Central memory CD8-positive, alpha-beta T cell (primary cell): ENCODE data around the gene MEGF10.

Experiments
- ATAC-seq: fragments of 150-1000 bp; cut with Tn5 transposase; replicated peaks from 2 replicates; pipeline ENCODE4 v1.10.0; 2022; ENCODE audit warnings: mild to moderate bottlenecking, moderate FRiP score, moderate number of reproducible peaks; ENCODE audit not compliant: poor library complexity, severe bottlenecking; ENCODE audit errors: extremely low read depth
- DNase-seq, 2 donors: peaks; one replicate each; pipeline ENCODE4 v3.0.0; 2021; ENCODE audit warnings: low spot score in 2 of 2
- H3K27ac Mint-ChIP-seq: one replicate; pipeline ENCODE4 v1.8.0; 2022; ENCODE audit warnings: low read depth, mild to moderate bottlenecking, moderate library complexity, mixed read lengths
- H3K27me3 Mint-ChIP-seq: one replicate; pipeline ENCODE4 v1.8.0; 2022; ENCODE audit warnings: mixed read lengths
- H3K36me3 Mint-ChIP-seq: one replicate; pipeline ENCODE4 v1.8.0; 2022; ENCODE audit warnings: mild to moderate bottlenecking, moderate library complexity, mixed read lengths; ENCODE audit not compliant: insufficient read depth
- H3K4me1 Mint-ChIP-seq: one replicate; pipeline ENCODE4 v1.8.0; 2022; ENCODE audit warnings: mixed read lengths
- H3K4me3 Mint-ChIP-seq: one replicate; pipeline ENCODE4 v1.8.0; 2022; ENCODE audit warnings: mild to moderate bottlenecking, moderate library complexity, mixed read lengths
- H3K9me3 Mint-ChIP-seq: one replicate; pipeline ENCODE4 v1.8.0; 2022; ENCODE audit warnings: mixed read lengths

Gene MEGF10

GRCh38 chr5:127398508-127398907 is 107.9 kb downstream of the MEGF10 start:
- Mint-ChIP-seq H3K4me1 (no peaks in the 10 kb centered on the region), H3K4me3 (no peak overlapping the region), H3K36me3 (no peaks in the 10 kb centered on the region), H3K27ac (no peak overlapping the region), H3K27me3 (peaks cover 43% of the 10 kb centered on the region), H3K9me3 (no peaks in the 10 kb centered on the region)
- ATAC-seq (no peak), DNase-seq (no peak)

GRCh38 chr5:127399068-127399467 is 108.5 kb downstream of the MEGF10 start:
- Mint-ChIP-seq H3K9me3 (no peaks in the 10 kb centered on the region), H3K4me3 (no peak overlapping the region), H3K36me3 (no peaks in the 10 kb centered on the region), H3K27me3 (peaks cover 49% of the 10 kb centered on the region), H3K4me1 (no peaks in the 10 kb centered on the region), H3K27ac (no peak overlapping the region)
- ATAC-seq (no peak), DNase-seq (no peak)

GRCh38 chr5:127400539-127400938 is 109.9 kb downstream of the MEGF10 start:
- Mint-ChIP-seq H3K4me3 (no peak overlapping the region), H3K4me1 (no peaks in the 10 kb centered on the region), H3K27ac (no peak overlapping the region), H3K9me3 (no peaks in the 10 kb centered on the region), H3K27me3 (peaks cover 57% of the 10 kb centered on the region), H3K36me3 (no peaks in the 10 kb centered on the region)
- DNase-seq, result no peak
- ATAC-seq, result no peak

- Mint-ChIP-seq H3K36me3 (no peaks in the 10 kb centered on the region), H3K4me1 (no peaks in the 10 kb centered on the region)
Measured at GRCh38 chr5:127400946-127401670, 110.5 kb downstream of the MEGF10 start.

GRCh38 chr5:127402361-127402760 is 111.8 kb downstream of the MEGF10 start:
- peaks cover 55% of the 10 kb centered on the region for H3K27me3 Mint-ChIP-seq
- H3K36me3 Mint-ChIP-seq, result no peaks in the 10 kb centered on the region
- H3K27ac Mint-ChIP-seq, result no peak overlapping the region
- DNase-seq (no peak), ATAC-seq (no peak)
- no peak overlapping the region for H3K4me3 Mint-ChIP-seq
- no peaks in the 10 kb centered on the region for H3K9me3 Mint-ChIP-seq
- H3K4me1 Mint-ChIP-seq, result no peaks in the 10 kb centered on the region

More at GRCh38 chr5:127400946-127401670, 110.5 kb downstream of the MEGF10 start:
- ATAC-seq (no peak), DNase-seq (no peak)
- Mint-ChIP-seq H3K27me3 (peaks cover 55% of the 10 kb centered on the region), H3K4me3 (no peak overlapping the region), H3K9me3 (no peaks in the 10 kb centered on the region), H3K27ac (no peak overlapping the region)

- H3K4me1 Mint-ChIP-seq, result no peaks in the 10 kb centered on the region
- no peaks in the 10 kb centered on the region for H3K9me3 Mint-ChIP-seq
- no peaks in the 10 kb centered on the region for H3K36me3 Mint-ChIP-seq
- no peak overlapping the region for H3K27ac Mint-ChIP-seq
- H3K27me3 Mint-ChIP-seq, result peaks cover 53% of the 10 kb centered on the region
- no peak for DNase-seq
- no peak for ATAC-seq
- H3K4me3 Mint-ChIP-seq, result no peak overlapping the region
Measured at GRCh38 chr5:127404190-127404589, 113.6 kb downstream of the MEGF10 start.

- H3K4me1 Mint-ChIP-seq, result peaks cover 4% of the 10 kb centered on the region
- DNase-seq (no peak), ATAC-seq (no peak)
- H3K27ac Mint-ChIP-seq, result no peak overlapping the region
- H3K9me3 Mint-ChIP-seq, result no peaks in the 10 kb centered on the region
- H3K27me3 Mint-ChIP-seq, result peaks cover 57% of the 10 kb centered on the region
- H3K4me3 Mint-ChIP-seq, result no peak overlapping the region
- no peaks in the 10 kb centered on the region for H3K36me3 Mint-ChIP-seq
Measured at GRCh38 chr5:127406326-127407121, 115.9 kb downstream of the MEGF10 start.

- H3K27me3 Mint-ChIP-seq, result peaks cover 36% of the 10 kb centered on the region
- H3K36me3 Mint-ChIP-seq, result no peaks in the 10 kb centered on the region
- no peak overlapping the region for H3K4me3 Mint-ChIP-seq
- H3K4me1 Mint-ChIP-seq, result peaks cover 4% of the 10 kb centered on the region
- ATAC-seq, result no peak
- no peaks in the 10 kb centered on the region for H3K9me3 Mint-ChIP-seq
- DNase-seq, result no peak
- no peak overlapping the region for H3K27ac Mint-ChIP-seq
Measured at GRCh38 chr5:127409246-127409917, 118.8 kb downstream of the MEGF10 start.

- peaks cover 4% of the 10 kb centered on the region for H3K4me1 Mint-ChIP-seq
- no peaks in the 10 kb centered on the region for H3K9me3 Mint-ChIP-seq
- H3K4me3 Mint-ChIP-seq, result no peak overlapping the region
- no peaks in the 10 kb centered on the region for H3K36me3 Mint-ChIP-seq
- H3K27me3 Mint-ChIP-seq, result peaks cover 30% of the 10 kb centered on the region
- ATAC-seq (no peak), DNase-seq (no peak)
- no peak overlapping the region for H3K27ac Mint-ChIP-seq
Measured at GRCh38 chr5:127409921-127410675, 119.5 kb downstream of the MEGF10 start.

GRCh38 chr5:127410959-127411358 is 120.4 kb downstream of the MEGF10 start:
- no peaks in the 10 kb centered on the region for H3K9me3 Mint-ChIP-seq
- H3K27ac Mint-ChIP-seq, result no peak overlapping the region
- H3K4me3 Mint-ChIP-seq, result no peak overlapping the region
- peaks cover 28% of the 10 kb centered on the region for H3K27me3 Mint-ChIP-seq
- DNase-seq (no peak), ATAC-seq (no peak)
- H3K4me1 Mint-ChIP-seq, result peaks cover 4% of the 10 kb centered on the region
- H3K36me3 Mint-ChIP-seq, result no peaks in the 10 kb centered on the region

- ATAC-seq (no peak), DNase-seq (no peak)
- peaks cover 4% of the 10 kb centered on the region for H3K4me1 Mint-ChIP-seq
- H3K9me3 Mint-ChIP-seq, result no peaks in the 10 kb centered on the region
- no peaks in the 10 kb centered on the region for H3K36me3 Mint-ChIP-seq
- peaks cover 24% of the 10 kb centered on the region for H3K27me3 Mint-ChIP-seq
- H3K4me3 Mint-ChIP-seq, result no peak overlapping the region
- no peak overlapping the region for H3K27ac Mint-ChIP-seq
Measured at GRCh38 chr5:127411381-127411780, 120.8 kb downstream of the MEGF10 start.

GRCh38 chr5:127412698-127413097 is 122.1 kb downstream of the MEGF10 start:
- DNase-seq (no peak), ATAC-seq (no peak)
- peaks cover 4% of the 10 kb centered on the region for H3K4me1 Mint-ChIP-seq
- peaks cover 13% of the 10 kb centered on the region for H3K27me3 Mint-ChIP-seq
- no peaks in the 10 kb centered on the region for H3K36me3 Mint-ChIP-seq
- no peak overlapping the region for H3K4me3 Mint-ChIP-seq
- no peak overlapping the region for H3K27ac Mint-ChIP-seq
- no peaks in the 10 kb centered on the region for H3K9me3 Mint-ChIP-seq
